Measurements from ENCODE around the gene RAPGEF1. TPM values are rescaled to one million over a fixed set of nuclear protein-coding genes. Genes with fewer than 3 reads are reported as not detected.

The RAPGEF1 gene
- total RNA-seq = 144 TPM
- long read RNA-seq, full-length matches to known transcripts = 14 of 240 reads
- long read RNA-seq, partial matches to known transcripts = 118 of 240 reads
- long read RNA-seq, other reads (novel, unspliced or antisense) = 108 of 240 reads

GRCh38 chr9:131739959-131740648 lies at the start of gene RAPGEF1:
TSS of gene RAPGEF1 (minus strand) at chr9:131740076. CDS start at chr9:131739830, 246 bp downstream.
- peak; percentile 90 for DNase-seq
- peak; percentile 93 for ATAC-seq
- H3K36me3 ChIP-seq = no peaks in the 10 kb centered on the region
- TF ChIP-seq, protein P1, sequence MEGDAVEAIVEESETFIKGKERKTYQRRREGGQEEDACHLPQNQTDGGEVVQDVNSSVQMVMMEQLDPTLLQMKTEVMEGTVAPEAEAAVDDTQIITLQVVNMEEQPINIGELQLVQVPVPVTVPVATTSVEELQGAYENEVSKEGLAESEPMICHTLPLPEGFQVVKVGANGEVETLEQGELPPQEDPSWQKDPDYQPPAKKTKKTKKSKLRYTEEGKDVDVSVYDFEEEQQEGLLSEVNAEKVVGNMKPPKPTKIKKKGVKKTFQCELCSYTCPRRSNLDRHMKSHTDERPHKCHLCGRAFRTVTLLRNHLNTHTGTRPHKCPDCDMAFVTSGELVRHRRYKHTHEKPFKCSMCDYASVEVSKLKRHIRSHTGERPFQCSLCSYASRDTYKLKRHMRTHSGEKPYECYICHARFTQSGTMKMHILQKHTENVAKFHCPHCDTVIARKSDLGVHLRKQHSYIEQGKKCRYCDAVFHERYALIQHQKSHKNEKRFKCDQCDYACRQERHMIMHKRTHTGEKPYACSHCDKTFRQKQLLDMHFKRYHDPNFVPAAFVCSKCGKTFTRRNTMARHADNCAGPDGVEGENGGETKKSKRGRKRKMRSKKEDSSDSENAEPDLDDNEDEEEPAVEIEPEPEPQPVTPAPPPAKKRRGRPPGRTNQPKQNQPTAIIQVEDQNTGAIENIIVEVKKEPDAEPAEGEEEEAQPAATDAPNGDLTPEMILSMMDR (IDR thresholded peaks at IDR 0.05) = peak; percentile 72
- no peaks in the 10 kb centered on the region for H3K27me3 ChIP-seq
- peak within 1 kb of the TSS; percentile 70 for H3K4me3 ChIP-seq
- H3K27ac ChIP-seq = peak within 1 kb of the TSS; percentile 87
- H3K4me1 ChIP-seq = peaks cover 45% of the 10 kb centered on the region
- intact Hi-C loops (cut with DNase I) = loop anchor here (5.0 to 10.0 kb wide), 2 partner anchors 65 to 148 kb away; no protein-coding TSS in a partner anchor
- no peaks in the 10 kb centered on the region for H3K9me3 ChIP-seq

DNA sequence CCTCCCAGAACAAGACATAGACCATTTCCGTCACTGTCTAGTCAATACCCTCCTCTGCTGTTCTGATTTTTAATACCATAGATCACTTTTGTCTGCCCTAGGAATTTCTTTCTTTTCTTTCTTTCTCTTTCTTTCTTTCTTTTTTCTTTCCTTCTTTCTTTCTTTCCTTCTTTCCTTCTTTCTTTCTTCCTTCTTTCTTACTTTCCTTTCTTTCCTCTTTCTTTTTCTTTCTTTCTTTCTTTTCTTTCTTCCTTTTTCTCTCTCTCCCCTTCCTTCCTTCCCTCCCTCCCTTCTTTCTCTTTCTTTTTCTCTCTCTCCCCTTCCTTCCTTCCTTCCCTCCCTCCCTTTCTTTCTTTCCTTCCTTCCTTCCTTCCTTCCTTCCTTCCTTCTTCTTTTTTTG lies 49.0 kb upstream of the RAPGEF1 start:
- no peak for DNase-seq
- TF ChIP-seq, protein P1 (IDR thresholded peaks at IDR 0.05) = no peak
- no peaks in the 10 kb centered on the region for H3K36me3 ChIP-seq
- no peaks in the 10 kb centered on the region for H3K4me1 ChIP-seq
- H3K9me3 ChIP-seq = no peaks in the 10 kb centered on the region
- no peak overlapping the region for H3K27ac ChIP-seq
- ATAC-seq = no peak
- intact Hi-C loops (cut with DNase I) = no loop called here
- peaks cover 14% of the 10 kb centered on the region for H3K27me3 ChIP-seq
- no peak overlapping the region for H3K4me3 ChIP-seq

GRCh38 chr9:131787838-131788237 lies 48.0 kb upstream of the RAPGEF1 start:
- H3K36me3 ChIP-seq = no peaks in the 10 kb centered on the region
- intact Hi-C loops (cut with DNase I) = no loop called here
- H3K27ac ChIP-seq = no peak overlapping the region
- DNase-seq = no peak
- peaks cover 17% of the 10 kb centered on the region for H3K27me3 ChIP-seq
- H3K4me1 ChIP-seq = no peaks in the 10 kb centered on the region
- H3K4me3 ChIP-seq = no peak overlapping the region
- TF ChIP-seq, protein P1 (IDR thresholded peaks at IDR 0.05) = no peak
- no peaks in the 10 kb centered on the region for H3K9me3 ChIP-seq
- no peak for ATAC-seq

DNA sequence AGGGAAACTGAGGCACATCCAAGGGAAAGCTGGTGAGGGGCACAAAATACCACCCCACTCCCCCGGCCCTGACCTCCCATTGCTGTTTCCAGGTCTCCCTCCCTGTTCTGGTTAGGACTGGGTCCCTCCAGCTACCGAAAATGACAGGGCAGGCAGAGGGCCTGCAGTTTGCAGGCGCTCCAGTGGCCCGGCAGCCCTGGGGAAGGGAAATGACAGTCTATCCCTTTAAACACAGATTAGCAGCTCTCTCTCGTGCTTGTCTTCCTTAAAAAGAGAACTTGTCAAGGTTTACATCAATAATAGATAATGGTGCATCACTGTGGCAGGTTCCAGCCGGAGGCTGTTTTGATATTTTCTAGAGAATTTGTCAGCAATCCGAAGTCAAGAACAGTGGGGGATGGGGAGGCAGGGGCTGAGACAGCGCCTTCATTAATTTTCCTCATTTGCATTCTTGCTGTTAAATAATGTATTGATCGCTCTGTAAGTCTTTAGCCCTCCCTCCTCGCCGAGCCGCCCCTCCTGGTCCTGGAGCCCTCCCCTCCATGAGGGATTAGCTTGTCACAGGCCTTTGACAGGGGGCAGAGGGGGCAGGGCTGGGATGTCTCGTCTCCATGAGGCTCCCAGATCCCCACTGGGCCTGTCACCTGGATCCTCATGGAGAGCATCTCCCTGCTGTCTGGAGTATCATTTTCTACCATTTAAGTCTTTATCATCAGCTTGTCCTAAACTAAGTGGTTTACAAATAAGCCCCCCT lies 45.0 kb upstream of the RAPGEF1 start:
- TF ChIP-seq, protein P1 (IDR thresholded peaks at IDR 0.05) = no peak
- DNase-seq = no peak
- peaks cover 17% of the 10 kb centered on the region for H3K27me3 ChIP-seq
- H3K27ac ChIP-seq = no peak overlapping the region
- no peaks in the 10 kb centered on the region for H3K9me3 ChIP-seq
- H3K4me3 ChIP-seq = no peak overlapping the region
- H3K36me3 ChIP-seq = no peaks in the 10 kb centered on the region
- ATAC-seq = no peak
- H3K4me1 ChIP-seq = no peaks in the 10 kb centered on the region
- intact Hi-C loops (cut with DNase I) = no loop called here

- DNase-seq (no peak), ATAC-seq (no peak)
- peaks cover 4% of the 10 kb centered on the region for H3K27me3 ChIP-seq
- intact Hi-C loops (cut with DNase I) = no loop called here
- TF ChIP-seq, protein P1 (IDR thresholded peaks at IDR 0.05) = no peak
- no peaks in the 10 kb centered on the region for H3K9me3 ChIP-seq
- H3K36me3 ChIP-seq = no peaks in the 10 kb centered on the region
- H3K4me1 ChIP-seq = no peaks in the 10 kb centered on the region
- H3K4me3 ChIP-seq = no peak overlapping the region
- no peak overlapping the region for H3K27ac ChIP-seq
Measured at GRCh38 chr9:131781069-131781468, 41.2 kb upstream of the RAPGEF1 start.

All from upper lobe of right lung (tissue), 1 donor.